ENCODE results near the gene C17orf67.

Gene C17orf67

DNA sequence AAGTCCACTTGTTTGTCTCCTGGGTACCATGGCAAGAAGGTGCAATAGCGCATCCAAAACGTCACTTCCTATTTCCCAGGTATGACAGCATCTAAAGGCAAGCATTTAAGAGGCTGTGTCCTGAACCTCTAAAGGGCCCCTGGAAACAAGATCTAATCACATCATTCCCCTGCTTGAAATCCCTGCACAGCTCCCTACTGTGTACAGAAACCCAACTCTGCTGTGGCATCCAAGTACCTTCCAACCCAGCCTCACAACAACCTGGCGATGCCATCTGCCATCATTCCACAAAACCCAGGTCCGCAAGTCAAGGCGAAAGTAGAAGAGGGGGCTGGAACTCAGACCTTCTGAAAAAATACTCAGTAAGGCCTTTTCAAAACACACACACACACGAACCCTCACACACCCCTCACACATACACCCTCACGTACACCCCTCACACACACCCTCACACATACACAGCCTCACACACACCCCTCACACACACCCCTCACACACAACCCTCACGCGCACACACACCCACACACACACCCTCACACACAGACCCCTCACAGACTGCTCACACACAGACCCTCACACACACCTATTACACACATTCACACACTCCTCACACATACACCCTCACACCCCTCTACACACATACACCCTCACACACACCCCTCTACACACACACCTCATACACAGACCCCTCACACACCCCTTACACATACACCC, 24.5 kb downstream of the C17orf67 start:
- no peak for DNase-seq (ENCODE audit: low spot score)
- FAIRE-seq: no peak

DNA sequence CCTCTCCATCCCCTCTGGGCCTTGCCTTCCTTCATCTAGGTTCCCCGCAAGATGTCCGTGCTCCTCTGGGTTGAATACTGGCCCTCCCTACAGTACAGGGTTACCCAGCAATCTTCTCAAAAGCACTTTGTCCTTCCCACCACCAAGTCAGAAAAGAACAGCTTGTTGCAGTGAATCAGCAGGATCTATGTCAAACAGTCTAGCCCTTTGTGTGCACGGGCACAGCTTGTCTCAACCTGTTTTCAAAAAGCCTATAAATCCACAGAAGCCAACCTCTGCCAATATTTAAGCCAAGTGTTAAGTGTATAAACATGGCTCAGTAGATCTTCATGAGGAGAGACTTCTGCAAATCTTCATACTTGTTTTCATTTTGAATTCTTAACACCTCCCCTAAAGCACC, 25.2 kb downstream of the C17orf67 start:
- FAIRE-seq (no peak), DNase-seq (ENCODE audit: low spot score) (no peak)

DNA sequence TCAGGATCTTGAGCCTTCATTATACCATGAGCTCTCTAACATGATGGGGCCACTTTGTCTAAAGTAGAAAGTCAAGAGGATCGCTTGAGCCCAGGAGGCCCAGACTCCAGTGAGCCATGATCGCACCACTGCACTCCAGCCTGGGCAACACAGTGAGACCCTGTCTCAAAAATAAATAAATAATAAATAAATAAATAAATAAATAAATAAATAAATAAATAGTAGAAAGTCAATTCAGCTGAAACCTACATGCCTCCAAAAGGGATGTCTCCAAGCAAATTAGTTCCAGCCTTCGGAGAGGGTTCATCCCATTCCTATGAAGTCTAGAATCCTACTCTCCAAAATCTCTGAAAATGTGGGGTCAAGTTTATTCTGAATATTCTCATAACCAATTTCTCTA, 26.0 kb downstream of the C17orf67 start:
- FAIRE-seq (no peak), DNase-seq (ENCODE audit: low spot score) (no peak)

DNA sequence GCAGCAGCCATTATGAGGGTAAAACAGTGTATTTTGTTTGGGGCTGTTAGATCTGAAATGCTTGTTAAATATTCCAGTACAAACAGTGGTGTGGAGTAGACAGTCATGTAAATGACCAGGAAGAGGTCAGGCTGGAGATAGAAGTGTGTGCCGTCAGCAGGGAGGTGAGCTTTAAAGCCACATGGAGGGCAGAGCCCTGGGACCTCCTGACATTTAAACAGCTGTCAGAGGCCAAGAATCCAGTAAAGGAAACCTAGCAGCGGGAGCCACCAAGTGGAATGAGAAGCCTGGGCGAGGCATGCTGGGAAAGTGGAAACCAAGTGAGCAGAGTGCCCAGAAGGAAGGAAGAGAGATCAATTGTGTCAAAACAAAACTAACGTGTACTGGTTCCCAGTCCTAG, 26.8 kb downstream of the C17orf67 start:
- DNase-seq (ENCODE audit: low spot score): no peak
- FAIRE-seq: no peak

DNA sequence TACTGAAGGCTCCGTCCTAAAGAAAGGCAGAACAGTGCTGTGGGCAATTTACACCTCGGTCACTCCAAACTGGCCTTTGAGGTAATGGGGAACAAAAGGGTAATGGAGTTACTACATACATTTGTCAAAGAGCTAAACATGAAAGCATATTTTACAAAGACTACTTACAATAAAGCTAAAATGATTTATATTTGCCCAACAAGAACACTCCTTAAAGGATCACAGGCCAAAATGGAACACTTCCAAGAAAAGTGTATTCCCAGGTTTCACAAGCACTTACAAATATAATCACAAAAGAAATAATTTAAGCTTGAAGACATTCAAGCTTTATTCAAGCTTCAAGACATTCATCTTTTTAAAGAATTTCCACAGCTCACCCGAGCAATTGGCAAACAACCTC, 29.3 kb downstream of the C17orf67 start:
- FAIRE-seq (no peak), DNase-seq (ENCODE audit: low spot score) (no peak)

DNA sequence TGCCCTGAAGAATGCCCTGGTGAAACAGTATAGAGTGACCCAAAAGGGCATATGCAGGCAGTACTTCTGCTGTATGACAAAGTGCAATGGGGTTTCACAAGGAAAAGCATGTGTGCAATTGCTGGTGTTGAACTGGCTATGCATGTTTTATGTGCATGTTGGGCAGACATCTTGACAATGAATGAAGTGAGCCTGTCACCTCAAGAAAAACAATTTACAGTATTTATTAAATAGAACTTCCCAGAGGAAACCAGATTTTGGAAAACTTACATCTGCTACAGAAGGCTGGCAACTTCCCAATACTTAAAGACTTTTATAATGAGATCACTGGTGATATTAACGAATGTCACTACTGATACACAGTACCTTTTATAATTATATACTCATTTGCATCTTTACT, 30.6 kb downstream of the C17orf67 start:
- DNase-seq (ENCODE audit: low spot score) (no peak), FAIRE-seq (no peak)

DNA sequence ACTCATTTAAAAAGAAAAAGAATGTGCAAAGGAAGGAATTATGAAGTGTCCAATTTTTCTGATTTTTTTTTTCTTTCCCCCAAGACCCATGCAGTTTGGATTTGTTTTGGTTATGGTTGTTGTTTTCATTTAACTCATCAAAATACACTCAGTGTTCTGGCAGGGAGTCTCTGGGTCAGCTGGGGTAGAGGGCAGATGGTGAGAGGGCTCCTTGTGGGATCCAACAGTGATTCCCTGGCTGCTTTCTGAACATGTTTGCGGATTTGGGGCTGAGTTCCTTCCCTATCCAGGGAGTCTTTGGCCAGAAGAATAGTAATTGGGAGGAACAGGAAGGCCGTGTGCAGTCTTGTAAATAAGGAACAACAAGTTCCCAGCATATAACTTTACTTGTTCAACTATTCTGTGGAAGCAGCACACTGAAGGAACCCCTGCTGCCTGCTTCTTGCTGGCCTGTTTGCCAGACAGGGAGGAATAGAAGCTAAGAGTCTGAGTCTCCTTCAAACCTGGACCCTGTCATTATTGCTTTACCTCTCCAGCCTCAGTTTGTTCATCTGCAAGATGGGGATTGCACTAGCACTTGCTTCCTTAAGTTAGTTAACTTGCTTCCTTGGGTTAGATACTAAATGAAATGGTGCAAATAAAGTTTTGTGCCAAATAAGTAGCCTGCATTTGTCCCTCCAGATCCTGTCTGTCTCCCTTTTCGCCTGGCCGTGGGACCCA, 32.1 kb downstream of the C17orf67 start:
- DNase-seq (ENCODE audit: low spot score) (no peak), FAIRE-seq (no peak)

DNA sequence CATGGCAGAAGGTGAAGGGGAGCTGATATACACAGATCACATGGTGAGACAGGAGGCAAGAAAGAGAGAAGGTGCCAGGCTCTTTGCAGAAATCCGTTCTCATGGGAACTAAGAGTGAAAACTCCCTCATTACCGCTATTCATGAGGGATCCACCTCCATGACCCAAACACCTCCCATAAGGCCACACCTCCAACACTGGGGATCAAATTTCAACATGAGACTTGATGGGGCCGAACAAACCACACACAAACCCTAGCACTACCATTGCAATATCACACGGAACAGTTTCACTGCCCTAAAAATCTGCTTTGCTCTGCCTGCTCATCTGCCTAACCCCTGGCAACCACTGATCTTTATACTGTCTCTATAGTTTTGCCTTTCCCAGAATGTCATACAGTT, 34.8 kb downstream of the C17orf67 start:
- no peak for FAIRE-seq
- DNase-seq (ENCODE audit: low spot score): no peak

DNA sequence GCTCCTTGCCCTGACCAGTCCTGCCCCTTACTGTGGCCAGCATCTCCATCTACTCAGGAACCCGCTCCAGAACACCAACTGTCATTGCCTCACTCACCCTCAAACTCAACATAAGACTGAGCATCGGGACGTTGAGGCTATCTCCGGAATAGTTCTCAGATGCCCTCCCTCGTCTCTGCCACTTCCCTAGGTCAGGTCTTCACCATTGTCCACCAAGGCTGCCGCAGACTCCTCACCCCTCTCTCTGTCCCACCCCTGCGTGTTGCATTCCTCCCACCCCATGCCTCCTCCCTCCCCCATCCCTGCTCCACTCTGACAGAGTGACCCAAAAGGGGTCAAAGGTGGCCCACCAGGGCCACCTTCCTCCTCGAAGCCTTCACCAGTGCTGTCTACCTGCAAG, 37.2 kb downstream of the C17orf67 start:
- DNase-seq (ENCODE audit: low spot score) (no peak), FAIRE-seq (no peak)

DNA sequence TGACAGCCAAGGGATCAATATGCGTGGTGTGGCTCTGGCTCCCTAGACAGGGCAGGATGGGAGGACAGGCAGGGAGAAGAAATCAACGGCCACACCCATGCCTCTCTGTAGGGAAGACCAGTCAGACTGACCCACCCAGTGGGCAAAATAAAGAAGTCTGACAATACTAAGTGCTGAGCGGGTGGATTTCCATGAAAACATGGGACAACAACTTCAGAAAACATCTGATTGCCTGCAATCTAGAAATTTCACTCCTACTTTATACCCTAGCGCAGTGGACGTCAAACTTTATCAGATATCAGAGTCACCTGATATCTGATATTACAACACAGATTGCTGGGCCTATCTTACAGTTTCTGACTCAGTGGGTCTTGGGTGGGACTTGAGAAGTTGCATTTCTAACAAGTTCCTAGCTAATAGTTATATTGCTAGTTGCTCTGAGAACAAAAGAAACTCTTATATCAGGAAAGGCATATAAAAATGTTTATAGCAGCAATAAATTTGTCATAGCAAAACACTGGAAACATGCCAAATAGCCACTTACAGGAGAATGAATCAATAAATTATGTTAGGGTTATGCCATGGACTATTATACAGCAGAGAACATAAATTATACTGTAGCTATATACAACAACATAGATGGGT, 38.4 kb downstream of the C17orf67 start:
- FAIRE-seq: no peak

DNA sequence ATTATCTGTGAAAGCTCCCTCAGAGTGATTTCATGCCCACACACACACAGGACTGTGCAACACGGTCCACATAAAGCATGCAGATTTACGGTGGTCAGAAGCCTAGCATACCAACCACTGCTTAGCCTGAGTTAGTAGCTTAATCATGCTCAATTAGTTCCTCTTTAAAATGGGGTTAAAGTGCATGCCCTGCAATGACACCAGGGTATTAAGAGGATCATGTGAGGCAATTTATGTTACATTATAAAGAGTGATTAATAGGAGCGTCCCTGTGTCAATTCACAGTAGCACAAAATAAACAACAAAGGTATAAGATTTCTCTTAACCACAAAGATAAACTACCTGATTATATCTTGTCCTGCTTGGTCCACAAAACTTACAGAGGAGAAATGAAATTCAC, 39.8 kb downstream of the C17orf67 start:
- DNase-seq (ENCODE audit: low spot score) (no peak), FAIRE-seq (no peak)

More for the DNA sequence above, 38.4 kb downstream of the C17orf67 start:
- DNase-seq (ENCODE audit: low spot score): no peak

DNA sequence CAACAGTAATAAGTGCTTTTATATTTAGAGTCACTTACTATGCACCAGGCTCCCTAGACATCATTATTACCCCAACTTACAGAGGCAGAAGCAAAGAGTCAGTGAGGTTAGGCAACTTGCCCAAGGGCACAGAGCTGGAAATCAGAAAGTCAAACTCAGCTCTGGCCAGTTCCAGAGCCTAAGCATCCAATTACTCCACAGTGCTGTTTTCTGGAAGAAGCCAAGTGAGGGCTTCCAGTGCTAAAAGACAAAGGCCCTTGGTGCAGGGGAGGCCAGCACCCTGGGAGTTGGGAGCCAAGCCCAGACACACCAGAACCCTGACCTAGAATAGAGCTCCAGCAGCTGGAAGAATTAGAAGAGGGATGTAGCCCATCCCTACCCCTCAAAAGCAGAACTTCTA, 40.2 kb downstream of the C17orf67 start:
- DNase-seq (ENCODE audit: low spot score) (no peak), FAIRE-seq (no peak)

DNA sequence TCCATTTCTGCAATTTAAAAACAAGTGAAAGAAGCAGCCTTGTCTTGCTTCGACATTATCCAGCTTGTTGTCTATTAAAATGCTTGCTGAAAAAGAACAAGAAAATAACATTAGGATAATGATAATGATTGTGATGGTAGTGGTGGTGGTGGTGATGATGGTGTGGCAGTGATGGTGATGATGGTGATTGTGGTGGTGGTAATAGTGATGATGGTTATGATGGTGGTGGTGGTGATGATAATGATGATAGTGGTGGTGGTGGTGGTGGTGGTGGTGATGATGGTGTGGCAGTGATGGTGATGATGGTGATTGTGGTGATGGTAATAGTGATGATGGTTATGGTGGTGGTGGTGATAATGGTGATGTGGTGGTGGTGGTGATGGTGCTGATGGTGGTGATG, 41.5 kb downstream of the C17orf67 start:
- DNase-seq (ENCODE audit: low spot score) (no peak), FAIRE-seq (peak; percentile 97)

DNA sequence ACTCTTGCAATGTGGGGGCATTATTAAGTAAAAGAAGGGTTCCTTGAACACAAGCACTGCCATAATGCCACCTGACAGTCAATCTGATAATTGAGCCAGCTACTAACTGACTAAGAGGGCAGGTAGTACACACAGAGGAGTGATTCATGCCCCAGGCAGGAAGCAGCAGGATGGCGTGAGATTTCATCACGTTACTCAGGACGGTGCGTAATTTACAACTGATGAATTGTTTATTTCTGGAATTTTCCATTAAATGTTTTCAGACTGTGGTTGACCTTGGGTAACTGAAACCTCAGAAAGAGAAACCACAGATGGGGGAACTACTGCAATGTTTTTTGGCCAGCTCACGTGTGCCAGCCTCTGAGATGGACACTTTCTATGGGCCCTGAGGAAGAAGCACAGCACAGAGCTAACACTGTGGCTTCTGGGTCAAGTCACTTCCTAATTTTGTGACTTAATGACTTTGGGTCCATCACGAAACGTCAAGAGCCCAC, 46.7 kb downstream of the C17orf67 start:
- FAIRE-seq (peak; percentile 55), DNase-seq (ENCODE audit: low spot score) (peak; percentile 87)

DNA sequence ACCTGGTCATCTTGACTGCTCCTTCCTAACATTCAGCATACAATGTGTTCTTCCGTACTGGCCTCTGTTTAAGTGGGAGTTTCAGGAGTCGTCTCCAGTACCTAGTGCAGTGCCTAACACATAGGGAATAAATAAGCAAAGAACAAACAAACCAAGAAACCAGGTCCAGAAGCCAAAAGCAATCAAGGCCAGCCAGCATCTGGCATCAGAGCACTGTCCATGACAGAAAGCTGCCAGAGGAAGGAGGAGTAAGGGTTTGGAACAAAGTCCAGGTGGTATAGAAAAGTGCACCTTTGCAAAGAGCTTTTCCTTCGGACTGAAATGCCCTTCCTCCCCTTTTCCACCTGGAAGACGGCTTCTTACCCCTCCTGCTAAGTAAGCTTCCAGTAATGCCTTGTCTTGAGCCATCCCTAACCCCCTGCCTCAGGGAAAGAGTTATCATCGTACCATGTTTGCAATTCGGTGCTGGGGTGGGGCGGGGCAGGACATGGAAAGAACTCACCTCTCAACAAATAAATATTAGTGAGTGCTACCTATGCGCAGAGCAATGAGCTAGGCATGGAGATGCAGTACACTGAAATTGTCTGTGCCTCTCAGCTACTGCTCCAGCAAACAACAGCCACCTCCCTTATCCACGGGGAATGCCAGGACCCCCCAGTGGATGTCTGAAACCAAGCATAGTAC, 47.6 kb downstream of the C17orf67 start:
- DNase-seq (ENCODE audit: low spot score): no peak
- FAIRE-seq: peak; percentile 74

DNA sequence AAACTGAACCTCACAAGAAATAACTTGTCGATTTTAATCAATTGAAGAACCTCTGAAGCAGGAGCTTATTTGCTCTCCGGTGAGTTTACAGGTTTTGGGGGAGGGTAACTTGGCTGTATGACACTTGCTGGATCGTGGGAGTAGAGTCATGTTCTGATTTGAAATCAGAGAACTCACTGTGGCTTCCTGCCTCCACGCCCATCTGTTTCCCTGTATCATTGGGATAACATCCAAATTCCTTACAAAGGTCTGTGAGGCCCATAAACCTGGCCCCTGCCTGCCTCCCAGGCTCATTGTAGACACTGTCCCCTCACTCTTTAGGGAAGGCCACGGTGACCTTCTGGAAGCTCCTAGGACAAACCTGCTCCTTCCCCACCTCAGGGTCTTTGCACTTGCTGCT, 48.3 kb downstream of the C17orf67 start:
- DNase-seq (ENCODE audit: low spot score) (peak; percentile 35), FAIRE-seq (no peak)

DNA sequence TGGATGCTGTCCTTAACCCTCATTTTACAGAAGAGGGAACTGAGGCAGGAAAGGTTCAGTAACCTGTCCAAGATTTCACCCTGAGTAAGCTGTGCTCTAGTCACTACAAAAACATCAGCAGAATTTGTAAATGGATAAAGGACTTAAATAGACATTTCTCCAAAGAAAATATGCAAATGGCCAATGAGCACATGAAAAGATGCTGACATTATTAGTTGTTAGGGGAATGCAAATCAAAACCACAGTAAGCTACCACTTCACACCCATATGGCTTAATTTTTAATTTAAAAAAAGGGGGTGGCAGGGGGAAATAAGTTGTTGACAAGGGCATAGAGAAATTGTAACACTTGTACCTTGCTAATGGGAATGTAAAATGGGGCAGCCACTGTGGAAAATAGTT, 51.4 kb downstream of the C17orf67 start:
- FAIRE-seq: no peak

DNA sequence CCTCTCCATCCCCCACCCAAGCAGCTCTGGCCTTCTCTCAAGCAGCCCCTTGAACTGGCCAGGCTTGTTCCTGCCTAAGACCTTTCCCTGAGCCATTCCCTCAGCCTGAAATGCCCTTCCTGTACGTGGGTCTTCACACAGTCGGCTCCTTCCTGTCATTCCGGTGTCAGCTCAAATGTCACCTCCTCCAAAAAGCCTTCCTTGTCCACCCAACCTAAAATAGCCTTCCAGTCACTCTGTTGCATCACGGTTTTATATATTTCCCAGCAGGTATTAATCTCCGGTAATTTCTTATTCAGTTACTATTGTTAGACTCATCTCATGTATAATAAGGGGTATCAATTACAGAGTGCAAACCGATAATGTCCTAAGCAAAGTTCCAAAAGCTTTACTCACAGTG, 51.8 kb downstream of the C17orf67 start:
- DNase-seq (ENCODE audit: low spot score): no peak
- FAIRE-seq: no peak

More for the DNA sequence above, 51.4 kb downstream of the C17orf67 start:
- DNase-seq (ENCODE audit: low spot score): no peak

DNA sequence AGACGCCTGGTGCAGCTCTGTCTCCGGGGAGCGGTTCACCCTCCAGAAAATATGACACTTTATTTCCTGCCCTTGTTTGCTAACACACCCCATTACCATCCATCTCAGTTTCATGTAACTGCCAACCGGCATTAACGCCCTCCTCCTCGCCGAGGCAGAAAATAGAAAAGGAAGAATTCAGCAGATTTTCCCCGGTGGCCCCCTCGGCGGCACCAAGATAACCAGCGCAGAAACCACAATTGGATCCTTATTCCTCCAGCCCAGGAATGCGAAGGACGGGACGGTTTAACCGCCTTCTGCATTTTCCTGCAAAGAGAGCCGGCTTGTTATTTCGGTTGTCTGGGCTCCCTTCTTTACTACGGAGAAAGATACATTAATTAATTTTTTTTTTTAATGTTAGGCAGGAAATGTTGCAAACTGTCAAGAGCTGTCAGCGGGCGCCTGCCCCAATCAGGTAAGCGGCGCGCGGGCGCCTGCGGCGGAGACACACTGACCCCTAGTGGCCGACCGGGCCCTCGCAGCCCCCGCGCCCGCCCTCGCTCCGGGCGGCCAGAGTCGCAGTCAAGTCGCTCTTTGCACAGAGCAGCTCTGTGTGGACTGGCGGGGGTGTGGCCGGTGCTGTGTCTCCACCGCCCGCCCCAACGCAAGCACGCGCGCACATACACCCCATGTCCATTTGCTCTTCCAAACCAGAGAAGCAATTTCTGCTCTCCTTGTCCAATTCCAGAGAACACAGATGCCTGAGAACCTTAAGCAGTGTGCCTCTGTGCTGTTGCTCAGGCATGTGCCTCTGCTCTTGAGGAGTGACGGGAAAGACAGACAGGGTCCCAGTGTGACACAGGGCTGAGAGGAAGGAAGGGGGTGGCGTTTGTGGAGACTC, 53.6 kb downstream of the C17orf67 start:
- peak; percentile 92 for DNase-seq (ENCODE audit: low spot score)
- peak; percentile 90 for FAIRE-seq

DNA sequence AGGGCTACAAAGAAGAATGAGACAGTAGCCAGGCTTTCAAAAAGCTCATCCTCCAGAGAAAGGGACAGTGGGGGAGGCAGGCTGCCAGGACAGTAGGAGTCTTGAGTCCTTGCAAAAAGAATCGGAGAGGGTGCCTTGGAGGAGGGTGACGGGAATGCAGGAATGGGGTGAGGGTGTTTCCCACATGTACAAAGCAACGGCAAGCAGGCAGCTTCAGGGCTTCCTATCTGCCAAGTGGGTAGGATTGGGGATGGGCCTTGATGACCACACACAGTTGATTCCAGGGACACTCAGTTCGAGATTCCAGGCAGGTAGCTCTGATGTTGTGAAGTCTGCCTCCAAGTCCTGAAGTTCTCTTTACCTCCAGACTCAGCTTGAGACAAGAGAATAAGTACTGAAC, 54.4 kb downstream of the C17orf67 start:
- no peak for FAIRE-seq

DNA sequence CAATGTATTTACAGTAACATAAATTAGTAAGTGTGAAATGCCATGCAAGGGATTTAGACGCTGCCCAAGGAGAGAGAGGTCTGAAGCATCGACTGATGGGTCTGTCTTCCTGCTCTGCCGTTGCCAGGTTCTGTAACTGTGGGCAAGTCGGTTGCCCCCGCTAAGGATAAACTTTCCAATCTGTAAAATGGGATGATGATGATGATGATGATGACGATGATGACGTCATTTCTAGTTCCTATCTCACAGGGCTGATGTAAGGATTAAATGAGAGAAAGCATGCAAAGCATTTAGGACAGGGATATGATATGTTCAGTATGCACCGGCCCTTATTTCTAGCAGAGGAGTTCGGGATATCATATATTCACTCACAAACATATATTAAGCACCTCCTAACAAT, 54.8 kb downstream of the C17orf67 start:
- FAIRE-seq: no peak

More for the DNA sequence above, 54.4 kb downstream of the C17orf67 start:
- no peak for DNase-seq (ENCODE audit: low spot score)

More for the DNA sequence above, 54.8 kb downstream of the C17orf67 start:
- DNase-seq (ENCODE audit: low spot score): no peak
